NCI-H2107 treated with DMSO at 0.1 percent for 48 hours (cell line): ENCODE data around the gene GNAL.
"Not testable (repeated sequence)": the region's sequence is repeated elsewhere in the genome, so short reads cannot be mapped to it uniquely, and the experiment has no call there.

ENCODE experiments used
- DNase-seq: peaks from one replicate; lab custom pipeline; 2025; ENCODE audit not compliant: unreplicated experiment; lab: John Stamatoyannopoulos, UW

Gene GNAL

GRCh38 chr18:11688972-11689668 lies at the start of gene GNAL:
GNAL (plus strand) TSS chr18:11689264; CDS start chr18:11689564, 300 bp downstream.
- DNase-seq, result no peak

- not testable (repeated sequence) for DNase-seq
Observed at GRCh38 chr18:11647310-11647709, 41.8 kb upstream of the GNAL start.

- DNase-seq, result not testable (repeated sequence)
Observed at GRCh38 chr18:11647804-11648203, 41.3 kb upstream of the GNAL start.

GRCh38 chr18:11649839-11650238 lies 39.2 kb upstream of the GNAL start:
- DNase-seq, result no peak

- no peak for DNase-seq
Observed at GRCh38 chr18:11651899-11652298, 37.2 kb upstream of the GNAL start.

- DNase-seq, result no peak
Observed at GRCh38 chr18:11653521-11653920, 35.5 kb upstream of the GNAL start.

- DNase-seq, result no peak
Observed at GRCh38 chr18:11654736-11655605, 34.1 kb upstream of the GNAL start.

GRCh38 chr18:11655606-11655932 lies 33.5 kb upstream of the GNAL start:
- DNase-seq, result no peak

- DNase-seq, result no peak
Observed at GRCh38 chr18:11657152-11657551, 31.9 kb upstream of the GNAL start.

- DNase-seq, result no peak
Observed at GRCh38 chr18:11657554-11657953, 31.5 kb upstream of the GNAL start.

- DNase-seq, result no peak
Observed at GRCh38 chr18:11658019-11658418, 31.0 kb upstream of the GNAL start.

GRCh38 chr18:11658989-11659388 lies 30.1 kb upstream of the GNAL start:
- DNase-seq, result no peak

- DNase-seq, result no peak
Observed at GRCh38 chr18:11660691-11661090, 28.4 kb upstream of the GNAL start.

GRCh38 chr18:11661430-11661829 lies 27.6 kb upstream of the GNAL start:
- DNase-seq, result no peak

GRCh38 chr18:11663439-11664029 lies 25.5 kb upstream of the GNAL start:
- no peak for DNase-seq

- DNase-seq, result no peak
Observed at GRCh38 chr18:11664286-11664685, 24.8 kb upstream of the GNAL start.

GRCh38 chr18:11665146-11665545 lies 23.9 kb upstream of the GNAL start:
- DNase-seq, result no peak

GRCh38 chr18:11665587-11665986 lies 23.5 kb upstream of the GNAL start:
- no peak for DNase-seq

GRCh38 chr18:11666176-11666575 lies 22.9 kb upstream of the GNAL start:
- no peak for DNase-seq

GRCh38 chr18:11666831-11667230 lies 22.2 kb upstream of the GNAL start:
- no peak for DNase-seq

GRCh38 chr18:11667578-11667977 lies 21.5 kb upstream of the GNAL start:
- no peak for DNase-seq
